ENCODE results near the gene AKR1C8.

Gene AKR1C8

GRCh38 chr10:5107860-5108526 lies 77.0 kb downstream of the AKR1C8 start:
- no peak for DNase-seq

GRCh38 chr10:5106553-5106952 lies 78.4 kb downstream of the AKR1C8 start:
- no peak for DNase-seq

- no peak for DNase-seq
Measured at GRCh38 chr10:5105626-5106025, 79.3 kb downstream of the AKR1C8 start.
